ENCODE data around the gene THY1. TPM values are rescaled to one million over a fixed set of nuclear protein-coding genes. Genes with fewer than 3 reads are reported as not detected.
A peak's percentile ranks its signal among the peaks of the same experiment; 100 is the strongest.

THY1 gene
- polyA plus RNA-seq, 1 experiment, result 915 TPM

- ChIA-PET POLR2A (interaction anchor here (0.5 to 3.7 kb wide), 15 partner anchors 11 to 84 kb away, joined by 3 to 18 read pairs (median 3); no protein-coding TSS in a partner anchor), CTCF (interaction anchor here (0.6 to 3.4 kb wide), 7 partner anchors 41 to 84 kb away, joined by 3 to 15 read pairs (median 4); partner anchors contain the start of gene USP2)
- Histone ChIP-seq H3K4me3 (ENCODE audit: low read depth, low read length) (peak overlapping the region; percentile 89), H3K27ac (ENCODE audit: low read depth, low read length) (peak overlapping the region; percentile 47), H3K27me3 (ENCODE audit: control insufficient read depth, insufficient read depth, low read length) (no peaks in the 10 kb centered on the region), H3K9me3 (ENCODE audit: control insufficient read depth, insufficient read depth, low read length) (no peaks in the 10 kb centered on the region; the same call in 1 of the 2 replicates)
- no peak for DNase-seq (ENCODE audit: low read depth, low spot score)
- TF ChIP-seq CTCF (IDR thresholded peaks at IDR 0.05; ENCODE audit: low read depth, low read length), result no peak
Measured at GRCh38 chr11:119421941-119422808, 797 bp downstream of the THY1 start.

GRCh38 chr11:119421351-119421750 lies 1.6 kb downstream of the THY1 start:
- no peaks in the 10 kb centered on the region for H3K27me3 ChIP-seq (ENCODE audit: control insufficient read depth, insufficient read depth, low read length)
- DNase-seq (ENCODE audit: low read depth, low spot score), result no peak
- POLR2A ChIA-PET, result interaction anchor here (1.0 to 3.7 kb wide), 3 partner anchors 24 to 53 kb away, joined by 3 to 18 read pairs (median 5); no protein-coding TSS in a partner anchor

DNA sequence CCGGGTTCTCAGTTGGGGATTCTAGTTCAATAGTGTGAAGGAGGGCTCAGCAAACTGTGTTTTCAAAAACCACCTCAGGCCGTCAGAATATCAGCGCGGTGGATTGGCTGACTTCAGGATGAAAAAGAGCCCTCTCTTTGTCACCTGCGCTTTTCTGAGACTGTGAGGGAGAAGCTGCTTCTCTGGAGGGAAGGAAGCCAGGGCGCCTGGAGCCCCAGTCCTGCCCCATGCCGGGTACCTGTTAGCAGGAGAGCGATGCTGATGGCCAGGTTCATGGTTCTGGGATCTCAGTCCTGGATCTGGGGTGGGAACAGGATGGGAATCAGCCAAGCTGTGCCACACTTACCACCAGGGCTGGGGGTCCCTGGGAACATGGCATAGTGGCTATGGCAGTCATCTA lies 2.3 kb downstream of the THY1 start:
- no peak for TF ChIP-seq CTCF (IDR thresholded peaks at IDR 0.05; ENCODE audit: low read depth, low read length)
- H3K9me3 ChIP-seq (ENCODE audit: control insufficient read depth, insufficient read depth, low read length), result no peaks in the 10 kb centered on the region; the same call in 1 of the 2 replicates
- CTCF ChIA-PET, result no interaction called here
- H3K27ac ChIP-seq (ENCODE audit: low read depth, low read length), result no peak overlapping the region
- no peaks in the 10 kb centered on the region for H3K27me3 ChIP-seq (ENCODE audit: control insufficient read depth, insufficient read depth, low read length)
- POLR2A ChIA-PET, result interaction anchor here (3.7 kb wide), 1 partner anchor 54 kb away, joined by 18 read pairs; no protein-coding TSS in a partner anchor
- DNase-seq (ENCODE audit: low read depth, low spot score), result no peak
- H3K4me3 ChIP-seq (ENCODE audit: low read depth, low read length), result peak overlapping the region; percentile 89

More at GRCh38 chr11:119421351-119421750, 1.6 kb downstream of the THY1 start:
- no peak for TF ChIP-seq CTCF (IDR thresholded peaks at IDR 0.05; ENCODE audit: low read depth, low read length)
- no peaks in the 10 kb centered on the region; the same call in 1 of the 2 replicates for H3K9me3 ChIP-seq (ENCODE audit: control insufficient read depth, insufficient read depth, low read length)
- peak overlapping the region; percentile 47 for H3K27ac ChIP-seq (ENCODE audit: low read depth, low read length)
- CTCF ChIA-PET, result interaction anchor here (0.6 to 3.4 kb wide), 4 partner anchors 40 to 82 kb away, joined by 4 to 15 read pairs (median 4); partner anchors contain the start of gene USP2
- peak overlapping the region; percentile 89 for H3K4me3 ChIP-seq (ENCODE audit: low read depth, low read length)

DNA sequence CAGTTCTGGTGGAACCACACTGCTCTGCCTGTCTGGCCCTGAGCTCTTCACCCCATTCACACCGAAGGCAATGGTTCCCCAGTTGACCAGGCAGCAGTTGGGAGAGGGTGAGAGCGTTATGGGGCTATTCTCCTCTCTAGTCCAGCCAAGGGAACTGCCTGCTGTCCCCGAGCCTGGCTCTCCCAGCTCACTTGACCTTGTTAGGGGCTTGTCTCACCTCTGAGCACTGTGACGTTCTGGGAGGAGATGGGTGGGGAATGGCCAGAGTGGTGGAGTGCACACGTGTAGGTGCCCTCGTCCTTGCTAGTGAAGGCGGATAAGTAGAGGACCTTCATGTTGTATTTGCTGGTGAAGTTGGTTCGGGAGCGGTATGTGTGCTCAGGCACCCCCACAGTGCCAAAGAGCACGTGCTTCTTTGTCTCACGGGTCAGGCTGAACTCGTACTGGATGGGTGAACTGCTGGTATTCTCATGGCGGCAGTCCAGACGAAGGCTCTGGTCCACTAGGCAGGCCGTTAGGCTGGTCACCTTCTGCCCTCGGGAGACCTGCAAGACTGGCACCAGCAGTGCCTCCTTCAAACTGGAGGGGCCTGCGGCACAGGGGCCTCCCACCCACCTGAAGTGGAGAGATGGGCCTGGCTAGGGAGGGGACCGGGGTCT lies 3.0 kb downstream of the THY1 start:
- no peak for TF ChIP-seq CTCF (IDR thresholded peaks at IDR 0.05; ENCODE audit: low read depth, low read length)
- POLR2A ChIA-PET, result no interaction called here
- Histone ChIP-seq H3K9me3 (ENCODE audit: control insufficient read depth, insufficient read depth, low read length) (no peaks in the 10 kb centered on the region; the same call in 1 of the 2 replicates), H3K27ac (ENCODE audit: low read depth, low read length) (peak overlapping the region; percentile 47), H3K4me3 (ENCODE audit: low read depth, low read length) (peak overlapping the region; percentile 89), H3K27me3 (ENCODE audit: control insufficient read depth, insufficient read depth, low read length) (no peaks in the 10 kb centered on the region)
- CTCF ChIA-PET, result interaction anchor here (1.0 to 3.4 kb wide), 3 partner anchors 21 to 64 kb away, joined by 3 to 16 read pairs (median 7); no protein-coding TSS in a partner anchor
- DNase-seq (ENCODE audit: low read depth, low spot score), result no peak
